NCI-H748 (cell line): Measurements from ENCODE around the gene MAPK7.

Experiments used
- DNase-seq: peaks from one replicate; lab custom pipeline; 2025; ENCODE audit not compliant: unreplicated experiment; lab: John Stamatoyannopoulos, UW

The MAPK7 gene

DNA sequence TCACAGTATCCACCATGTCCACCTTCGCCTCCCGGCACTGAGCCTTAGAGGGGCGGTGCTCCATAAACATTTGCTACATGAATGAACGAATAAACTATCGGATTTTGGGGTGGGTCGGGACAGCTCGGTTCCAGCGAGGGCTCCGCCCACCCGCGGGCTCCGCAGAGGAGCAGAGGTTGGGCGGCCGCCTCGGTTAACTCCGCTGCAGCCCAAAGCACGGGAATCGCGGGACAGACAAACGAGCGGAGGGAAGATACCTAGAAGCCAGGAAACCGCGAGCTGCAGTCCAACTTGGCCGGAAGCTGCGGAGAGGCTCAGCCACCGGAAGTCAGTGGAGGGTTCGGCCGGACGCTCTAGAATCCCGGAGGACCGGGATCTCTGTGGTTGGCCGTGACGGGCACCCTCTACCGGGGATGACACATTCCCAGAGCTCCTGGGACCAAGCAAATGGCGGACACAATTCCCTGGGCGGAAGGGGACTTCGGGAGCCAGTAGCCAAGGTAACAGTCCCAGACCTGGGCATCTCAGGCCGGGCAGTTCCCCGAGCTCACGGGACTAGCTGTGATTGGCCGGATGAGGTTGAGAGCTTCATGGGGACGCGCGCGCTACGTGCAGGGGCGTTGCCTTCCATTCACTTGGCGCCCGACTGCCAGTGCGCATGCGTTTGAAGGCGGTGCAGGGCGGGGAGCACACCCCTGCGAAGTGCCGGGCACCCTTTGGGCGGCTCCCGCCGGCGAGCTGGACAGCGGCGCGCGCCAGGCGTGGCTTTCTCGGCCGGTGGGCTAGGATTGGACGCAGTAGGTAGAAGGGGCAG lies 489 bp upstream of the MAPK7 start:
- peak; percentile 100 for DNase-seq

DNA sequence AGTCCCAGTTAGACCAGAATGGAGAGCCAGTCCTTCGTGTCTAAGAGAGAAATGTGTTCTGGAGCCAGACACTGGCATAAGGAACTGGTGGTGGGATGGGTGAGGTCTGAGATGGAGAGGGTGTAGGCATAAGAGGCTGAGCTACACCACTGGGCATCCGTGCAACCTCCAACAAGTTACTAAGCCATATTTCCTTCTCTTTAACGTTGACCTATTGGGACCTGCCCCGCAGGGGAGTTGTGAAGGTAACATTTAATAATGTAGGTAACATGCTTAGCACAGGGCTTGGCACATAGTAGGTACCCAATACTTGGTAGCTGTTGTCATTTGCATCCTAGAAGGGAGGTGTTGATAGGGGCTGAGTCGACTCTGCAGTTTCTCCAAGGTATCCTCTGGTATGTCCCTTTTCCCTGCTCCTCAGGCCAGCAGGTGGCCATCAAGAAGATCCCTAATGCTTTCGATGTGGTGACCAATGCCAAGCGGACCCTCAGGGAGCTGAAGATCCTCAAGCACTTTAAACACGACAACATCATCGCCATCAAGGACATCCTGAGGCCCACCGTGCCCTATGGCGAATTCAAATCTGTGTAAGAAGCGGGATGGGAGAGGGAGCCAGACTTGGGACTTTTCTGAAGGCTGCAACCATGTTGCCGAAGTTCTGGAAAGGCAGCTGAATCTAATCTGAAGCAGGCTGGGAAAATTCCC lies 1.2 kb downstream of the MAPK7 start:
- no peak for DNase-seq

DNA sequence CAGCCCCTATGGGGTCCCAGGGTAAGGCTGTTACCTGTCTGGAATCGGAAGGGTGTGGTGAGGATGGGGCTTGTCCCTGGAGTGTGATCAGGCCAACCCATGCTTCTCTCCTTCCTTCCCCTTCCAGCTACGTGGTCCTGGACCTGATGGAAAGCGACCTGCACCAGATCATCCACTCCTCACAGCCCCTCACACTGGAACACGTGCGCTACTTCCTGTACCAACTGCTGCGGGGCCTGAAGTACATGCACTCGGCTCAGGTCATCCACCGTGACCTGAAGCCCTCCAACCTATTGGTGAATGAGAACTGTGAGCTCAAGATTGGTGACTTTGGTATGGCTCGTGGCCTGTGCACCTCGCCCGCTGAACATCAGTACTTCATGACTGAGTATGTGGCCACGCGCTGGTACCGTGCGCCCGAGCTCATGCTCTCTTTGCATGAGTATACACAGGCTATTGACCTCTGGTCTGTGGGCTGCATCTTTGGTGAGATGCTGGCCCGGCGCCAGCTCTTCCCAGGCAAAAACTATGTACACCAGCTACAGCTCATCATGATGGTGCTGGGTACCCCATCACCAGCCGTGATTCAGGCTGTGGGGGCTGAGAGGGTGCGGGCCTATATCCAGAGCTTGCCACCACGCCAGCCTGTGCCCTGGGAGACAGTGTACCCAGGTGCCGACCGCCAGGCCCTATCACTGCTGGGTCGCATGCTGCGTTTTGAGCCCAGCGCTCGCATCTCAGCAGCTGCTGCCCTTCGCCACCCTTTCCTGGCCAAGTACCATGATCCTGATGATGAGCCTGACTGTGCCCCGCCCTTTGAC lies 2.4 kb downstream of the MAPK7 start:
- no peak for DNase-seq

DNA sequence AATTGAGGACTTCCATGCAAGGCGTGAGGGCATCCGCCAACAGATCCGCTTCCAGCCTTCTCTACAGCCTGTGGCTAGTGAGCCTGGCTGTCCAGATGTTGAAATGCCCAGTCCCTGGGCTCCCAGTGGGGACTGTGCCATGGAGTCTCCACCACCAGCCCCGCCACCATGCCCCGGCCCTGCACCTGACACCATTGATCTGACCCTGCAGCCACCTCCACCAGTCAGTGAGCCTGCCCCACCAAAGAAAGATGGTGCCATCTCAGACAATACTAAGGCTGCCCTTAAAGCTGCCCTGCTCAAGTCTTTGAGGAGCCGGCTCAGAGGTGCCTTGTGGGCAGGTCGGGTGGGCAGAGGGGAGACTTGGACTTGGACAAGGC lies 3.1 kb downstream of the MAPK7 start:
- DNase-seq = no peak

DNA sequence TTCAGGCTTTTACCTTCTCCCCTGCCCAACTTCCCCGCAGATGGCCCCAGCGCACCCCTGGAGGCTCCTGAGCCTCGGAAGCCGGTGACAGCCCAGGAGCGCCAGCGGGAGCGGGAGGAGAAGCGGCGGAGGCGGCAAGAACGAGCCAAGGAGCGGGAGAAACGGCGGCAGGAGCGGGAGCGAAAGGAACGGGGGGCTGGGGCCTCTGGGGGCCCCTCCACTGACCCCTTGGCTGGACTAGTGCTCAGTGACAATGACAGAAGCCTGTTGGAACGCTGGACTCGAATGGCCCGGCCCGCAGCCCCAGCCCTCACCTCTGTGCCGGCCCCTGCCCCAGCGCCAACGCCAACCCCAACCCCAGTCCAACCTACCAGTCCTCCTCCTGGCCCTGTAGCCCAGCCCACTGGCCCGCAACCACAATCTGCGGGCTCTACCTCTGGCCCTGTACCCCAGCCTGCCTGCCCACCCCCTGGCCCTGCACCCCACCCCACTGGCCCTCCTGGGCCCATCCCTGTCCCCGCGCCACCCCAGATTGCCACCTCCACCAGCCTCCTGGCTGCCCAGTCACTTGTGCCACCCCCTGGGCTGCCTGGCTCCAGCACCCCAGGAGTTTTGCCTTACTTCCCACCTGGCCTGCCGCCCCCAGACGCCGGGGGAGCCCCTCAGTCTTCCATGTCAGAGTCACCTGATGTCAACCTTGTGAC lies 3.6 kb downstream of the MAPK7 start:
- no peak for DNase-seq

GRCh38 chr17:19382531-19383444 lies 4.5 kb downstream of the MAPK7 start:
- no peak for DNase-seq

DNA sequence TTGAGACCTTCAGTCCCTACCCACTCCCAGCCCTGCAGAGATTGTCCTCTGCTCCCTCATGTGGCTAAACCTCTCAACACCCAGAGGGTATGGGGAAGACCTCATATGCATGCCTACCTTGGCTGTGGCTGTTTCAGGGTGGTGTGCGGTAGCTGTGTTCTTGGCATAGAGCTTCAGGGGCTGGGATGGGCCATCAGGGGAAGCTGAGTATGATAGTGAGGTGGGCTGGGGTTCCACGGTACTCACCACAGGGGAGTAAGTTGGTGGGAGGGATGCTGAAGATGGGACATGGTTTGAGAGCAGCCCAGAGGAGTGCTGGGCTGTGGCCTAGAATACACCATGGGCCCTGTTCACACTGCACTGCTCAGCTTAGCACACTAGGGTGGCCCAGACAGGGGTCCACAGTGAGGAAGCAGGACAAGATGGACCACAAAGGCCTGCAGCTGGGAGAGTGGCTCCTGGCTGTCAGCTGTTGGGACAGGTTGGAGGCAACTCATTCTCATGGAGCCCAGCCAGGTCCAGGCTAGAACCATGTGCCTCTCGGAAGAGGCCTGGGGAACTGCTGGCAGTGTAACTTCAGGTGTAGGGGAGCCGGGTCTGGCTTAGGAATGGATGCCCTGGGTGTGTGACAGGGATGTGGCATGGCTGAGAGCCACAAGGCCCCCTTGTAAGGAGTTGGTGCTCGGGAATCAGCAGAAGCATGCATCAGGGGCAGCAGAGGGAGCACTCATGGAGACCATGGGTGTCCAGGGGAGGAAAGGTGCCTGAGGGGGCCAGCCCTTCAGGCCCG lies 5.6 kb downstream of the MAPK7 start:
- DNase-seq = no peak

DNA sequence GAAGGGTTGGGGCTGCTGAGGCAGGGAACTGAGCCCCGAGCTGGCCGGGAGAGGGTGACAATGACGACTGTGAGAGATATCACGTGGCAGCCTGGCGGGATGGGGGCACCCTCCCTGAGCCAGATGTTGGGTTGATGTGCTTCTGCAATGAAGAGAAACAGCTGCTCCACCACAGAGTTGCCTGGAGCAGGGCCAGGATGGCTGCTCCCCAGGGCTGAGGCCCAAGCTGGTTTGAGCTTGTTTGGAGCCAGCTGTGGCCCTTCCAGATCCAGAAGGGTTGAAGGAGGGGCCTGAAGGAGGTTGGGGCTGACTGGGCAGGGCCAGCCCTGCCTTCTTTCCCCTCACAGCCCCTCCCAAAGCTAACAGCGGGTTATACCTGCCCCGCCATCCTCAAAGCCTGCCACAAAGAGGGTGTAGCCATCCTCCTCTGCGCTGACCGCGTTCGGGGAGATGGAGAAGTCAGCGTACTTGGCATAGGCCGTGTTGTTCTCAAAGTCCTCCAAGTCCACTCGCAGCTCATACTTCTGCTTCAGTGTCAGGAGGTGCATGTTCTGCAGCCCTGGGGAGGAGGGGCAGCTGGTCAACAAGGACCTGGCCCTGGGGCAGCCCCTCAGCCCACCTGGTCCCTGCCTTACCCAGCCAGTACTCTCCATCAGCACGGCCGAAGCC lies 6.6 kb downstream of the MAPK7 start:
- no peak for DNase-seq

DNA sequence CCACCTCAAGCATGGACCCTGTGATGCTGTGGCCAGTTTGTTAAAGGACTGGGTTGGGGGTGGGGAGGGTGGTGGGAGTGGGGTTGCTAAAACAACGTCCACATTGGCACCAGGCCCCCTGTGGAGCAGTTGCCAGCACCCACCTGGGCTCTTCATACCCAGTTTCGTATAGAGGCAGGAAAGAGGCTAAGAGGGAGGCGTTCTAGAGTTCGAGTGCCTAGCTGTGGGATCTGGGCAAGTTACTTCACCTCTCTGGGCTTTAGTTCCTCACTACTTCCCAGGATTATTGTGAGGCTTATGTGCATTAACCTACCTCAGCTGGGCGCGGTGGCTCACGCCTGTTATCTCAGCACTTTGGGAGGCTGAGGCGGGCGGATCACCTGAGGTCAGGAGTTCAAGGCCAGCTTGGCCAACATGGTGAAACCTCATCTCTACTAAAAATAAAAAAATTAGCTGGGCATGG lies 7.3 kb downstream of the MAPK7 start:
- no peak for DNase-seq

DNA sequence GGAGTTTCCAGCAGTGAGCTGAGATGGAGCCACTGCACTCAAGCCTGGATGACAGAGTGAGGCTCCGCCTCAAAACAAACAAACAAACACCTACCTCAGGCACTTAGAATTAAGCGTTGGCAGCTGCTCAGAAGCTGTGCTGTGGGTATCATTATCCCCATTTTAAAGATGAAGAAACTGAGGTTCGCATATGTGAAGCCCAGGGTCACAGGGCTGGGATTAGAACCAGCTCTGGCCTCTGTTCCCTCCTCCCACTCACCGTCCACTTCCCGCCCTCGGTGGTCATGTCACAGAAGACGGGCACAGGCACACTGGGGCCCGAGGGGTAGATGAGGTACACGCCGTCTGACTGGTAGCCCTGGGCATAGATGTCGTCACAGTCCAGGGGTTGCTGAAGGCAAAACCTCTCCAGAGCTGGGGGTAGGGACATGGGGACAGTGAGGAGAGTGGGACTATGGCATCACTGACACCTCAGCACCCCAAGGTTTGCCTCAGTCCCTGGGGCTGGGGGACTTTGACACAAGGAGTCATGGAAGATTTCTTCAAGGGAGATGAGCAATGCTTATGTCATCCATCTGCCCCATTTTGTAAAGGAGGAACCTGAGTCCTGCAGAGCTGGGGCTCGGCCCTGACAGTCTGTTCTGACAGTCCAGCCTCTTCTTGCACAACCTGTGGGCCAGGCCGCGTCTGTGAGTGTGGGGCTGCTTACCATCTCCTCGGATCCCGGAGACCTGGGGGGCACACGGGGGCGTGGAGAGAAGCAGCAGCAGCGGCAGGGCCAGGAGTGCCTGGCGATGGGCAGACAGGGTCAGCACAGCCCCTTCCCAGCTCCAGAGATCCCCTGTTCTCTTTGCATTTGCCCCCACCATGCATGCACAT lies 8.0 kb downstream of the MAPK7 start:
- DNase-seq = no peak

DNA sequence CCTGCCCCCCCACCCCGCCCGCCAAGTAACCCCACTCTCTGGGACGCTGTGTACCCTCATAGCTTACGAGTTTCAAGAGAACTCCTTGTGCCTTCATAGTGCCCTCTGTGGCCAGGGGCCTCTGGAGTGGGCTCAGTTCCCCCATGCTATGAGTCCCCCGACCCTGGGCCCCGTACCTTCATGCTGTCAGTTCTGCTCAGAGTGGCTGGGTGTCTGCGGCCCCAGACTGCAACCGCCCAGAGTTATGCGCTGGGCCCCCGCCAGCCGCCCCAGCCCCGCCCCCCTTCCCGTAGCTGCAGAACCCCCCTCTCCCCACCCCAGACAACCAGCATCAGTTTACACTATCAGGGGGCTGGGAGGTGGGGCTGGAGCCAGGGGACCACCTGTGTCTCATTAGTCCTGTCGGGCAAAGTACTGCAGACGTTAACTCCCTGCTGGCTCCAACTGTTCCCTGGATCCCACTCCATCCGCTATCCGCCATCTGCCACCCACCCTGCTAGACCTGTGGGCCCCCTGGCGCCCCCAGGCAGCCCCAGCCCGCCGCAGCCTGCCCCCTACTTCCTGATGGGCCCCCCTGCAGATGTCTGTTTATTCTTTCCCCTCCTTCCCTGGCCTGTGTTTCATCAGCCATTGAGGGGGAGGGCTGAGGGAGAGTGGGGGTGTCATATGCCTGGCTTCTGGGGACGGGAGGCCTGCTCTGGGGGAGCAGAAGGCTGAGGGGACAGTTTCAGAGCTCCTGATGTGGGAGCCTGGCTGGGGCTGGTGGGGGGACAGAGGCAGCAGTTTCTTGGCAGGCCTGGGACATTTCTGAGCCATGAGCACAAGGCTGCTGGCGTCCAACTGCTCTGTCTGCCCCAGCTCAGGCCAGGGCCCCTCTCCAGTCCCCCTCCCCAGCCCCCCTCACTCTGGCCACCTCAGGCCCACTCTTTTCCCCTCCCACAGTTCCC lies 8.9 kb downstream of the MAPK7 start, which contains the start of gene MFAP4:
TSS of gene MFAP4 (minus strand) at position 217 of the 947 bp plus-strand sequence. CDS start at position 182, 35 bp downstream.
- peak; percentile 33 for DNase-seq

GRCh38 chr17:19387921-19388521 lies 9.7 kb downstream of the MAPK7 start:
- no peak for DNase-seq

DNA sequence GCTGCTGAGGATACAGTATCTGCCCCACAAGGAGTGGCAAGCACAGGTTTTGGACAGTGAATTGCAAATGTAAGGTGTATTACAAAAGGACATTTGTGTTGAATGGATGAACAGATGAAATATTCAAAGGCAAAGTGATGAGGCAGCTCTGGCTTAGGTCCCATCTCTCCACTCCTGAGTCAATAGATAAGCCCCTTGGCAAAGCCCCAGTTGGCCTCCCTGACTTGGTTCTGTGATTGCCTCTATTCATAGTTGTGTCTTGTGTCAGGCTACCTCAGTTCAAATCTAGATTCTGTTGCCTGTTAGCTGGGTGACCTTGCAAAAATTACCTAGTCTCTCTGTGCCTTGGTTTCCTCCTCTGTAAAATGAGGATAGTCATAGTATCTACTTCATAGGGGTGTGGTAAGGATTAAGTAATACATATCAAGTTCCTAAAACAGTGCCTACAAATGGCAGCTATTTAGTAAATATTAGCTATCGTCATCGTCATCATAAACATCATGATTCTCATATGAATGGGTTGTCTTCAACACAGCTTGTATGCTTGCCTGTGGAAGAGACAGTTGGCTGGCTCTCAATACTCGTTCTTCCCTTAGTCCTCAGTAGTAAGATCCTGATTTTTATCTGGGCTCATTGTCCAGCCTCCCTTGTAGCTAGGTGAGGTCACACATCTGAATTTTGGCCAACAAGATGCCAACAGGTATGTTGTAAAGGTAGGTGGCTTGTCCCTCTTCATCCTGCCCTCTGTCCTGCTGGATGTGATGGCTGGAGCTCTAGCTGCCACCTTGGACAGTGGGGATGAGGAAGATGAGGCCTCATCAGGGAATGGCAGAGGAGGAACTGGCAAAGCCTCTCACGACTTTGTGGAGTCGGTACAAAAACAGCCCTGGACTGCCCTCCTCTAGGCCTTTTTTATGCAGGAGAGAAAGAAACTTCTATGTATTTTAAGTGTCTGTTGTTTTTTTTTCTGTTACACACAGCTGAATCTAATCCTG lies 10.8 kb downstream of the MAPK7 start:
- DNase-seq = no peak

DNA sequence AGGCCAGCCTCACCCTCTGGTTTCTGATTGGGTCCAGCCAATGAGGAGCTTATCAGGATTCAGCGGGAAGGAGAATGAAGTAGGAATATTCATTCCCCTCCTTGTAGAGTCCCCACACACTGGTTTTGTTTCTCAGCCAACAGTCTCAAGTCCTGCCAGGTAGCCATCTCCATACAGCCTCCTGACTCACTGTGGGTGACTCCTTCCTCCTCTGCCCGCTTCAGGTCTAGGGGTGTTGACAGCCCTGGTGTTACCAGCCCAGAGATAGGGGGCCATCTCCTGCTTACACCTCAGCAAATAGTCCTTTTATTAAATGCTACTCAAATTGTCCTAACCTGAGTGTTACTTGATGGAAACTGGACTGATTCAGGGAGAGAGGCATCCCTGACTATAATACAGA lies 12.7 kb downstream of the MAPK7 start:
- no peak for DNase-seq

GRCh38 chr17:19391432-19391831 lies 13.1 kb downstream of the MAPK7 start:
- no peak for DNase-seq
